IPS-18a (cell line): ENCODE measurements around the gene HNRNPC.
"Not testable (repeated sequence)": the region's sequence is repeated elsewhere in the genome, so short reads cannot be mapped to it uniquely, and the experiment has no call there.

Experiments
- H3K27ac ChIP-seq: one replicate; pipeline ENCODE4 v1.5.1; 2013; ENCODE audit warnings: low read length
- H3K27me3 ChIP-seq: one replicate; pipeline ENCODE4 v1.6.1; 2013; ENCODE audit warnings: mild to moderate bottlenecking, low read length; ENCODE audit not compliant: control insufficient read depth, insufficient read depth
- H3K36me3 ChIP-seq: one replicate; pipeline ENCODE4 v1.6.1; 2013; ENCODE audit warnings: low read depth, low read length; ENCODE audit not compliant: control insufficient read depth
- H3K4me1 ChIP-seq: one replicate; pipeline ENCODE4 v1.6.1; 2013; ENCODE audit warnings: low read depth, low read length; ENCODE audit not compliant: control insufficient read depth
- H3K4me3 ChIP-seq: one replicate; pipeline ENCODE4 v1.5.1; 2013; ENCODE audit warnings: low read length
- H3K9ac ChIP-seq: one replicate; pipeline ENCODE4 v1.6.1; 2013; ENCODE audit warnings: mild to moderate bottlenecking, low read length, moderate library complexity
- H3K9me3 ChIP-seq: one replicate; pipeline ENCODE4 v1.6.1; 2013; ENCODE audit warnings: low read depth, low read length; ENCODE audit not compliant: control insufficient read depth

Gene HNRNPC

DNA sequence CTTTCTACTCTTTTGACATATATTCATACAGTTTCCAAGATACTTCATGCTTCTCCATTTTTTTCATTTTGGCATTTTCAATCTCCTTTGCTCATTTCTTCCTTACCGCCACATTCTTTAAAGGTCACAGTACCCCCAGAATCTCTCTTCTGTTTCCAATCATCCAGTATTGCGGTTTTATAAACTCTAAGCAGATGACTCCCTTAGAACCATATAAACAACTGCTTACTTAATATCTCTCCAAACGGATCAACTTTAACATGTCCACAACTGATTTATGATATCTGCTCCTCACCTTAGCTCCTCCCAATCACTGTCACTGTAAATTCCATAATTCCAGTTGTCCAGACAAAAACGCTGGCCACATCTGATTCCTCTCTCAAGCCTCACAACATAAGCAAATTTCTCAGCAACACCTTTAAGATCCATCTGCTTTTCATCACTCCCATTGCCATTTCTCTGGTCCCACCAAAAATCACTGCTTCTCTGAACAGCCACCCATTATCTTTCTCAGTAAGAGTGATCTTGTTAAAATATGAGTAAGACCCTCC lies 49.6 kb downstream of the HNRNPC start:
- H3K27me3 ChIP-seq: no peaks in the 10 kb centered on the region
- no peak overlapping the region for H3K9ac ChIP-seq
- no peaks in the 10 kb centered on the region for H3K9me3 ChIP-seq
- no peak overlapping the region for H3K4me3 ChIP-seq
- no peak overlapping the region for H3K27ac ChIP-seq
- peaks cover 92% of the 10 kb centered on the region for H3K36me3 ChIP-seq
- no peaks in the 10 kb centered on the region for H3K4me1 ChIP-seq

DNA sequence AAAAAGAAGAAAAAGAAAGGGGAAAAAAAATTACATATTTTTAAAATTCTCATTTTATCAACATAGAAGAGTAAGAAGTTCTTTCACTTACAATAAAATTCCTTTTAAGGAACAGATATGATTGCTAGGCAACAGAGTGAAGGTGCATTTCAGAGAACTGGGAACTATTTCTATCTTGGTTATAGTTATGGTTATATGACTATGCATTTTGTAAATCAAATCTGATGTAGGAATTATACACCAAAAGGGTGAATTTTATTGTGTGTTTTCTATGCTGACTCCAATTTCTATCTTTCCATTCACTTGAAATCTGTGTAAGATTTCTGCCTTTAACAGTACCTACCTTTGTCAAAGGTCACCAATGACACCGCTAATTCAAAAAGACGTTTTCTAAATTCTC lies 50.1 kb downstream of the HNRNPC start:
- no peaks in the 10 kb centered on the region for H3K27me3 ChIP-seq
- no peaks in the 10 kb centered on the region for H3K4me1 ChIP-seq
- no peak overlapping the region for H3K4me3 ChIP-seq
- no peak overlapping the region for H3K27ac ChIP-seq
- H3K9me3 ChIP-seq: no peaks in the 10 kb centered on the region
- peaks cover 92% of the 10 kb centered on the region for H3K36me3 ChIP-seq
- no peak overlapping the region for H3K9ac ChIP-seq

DNA sequence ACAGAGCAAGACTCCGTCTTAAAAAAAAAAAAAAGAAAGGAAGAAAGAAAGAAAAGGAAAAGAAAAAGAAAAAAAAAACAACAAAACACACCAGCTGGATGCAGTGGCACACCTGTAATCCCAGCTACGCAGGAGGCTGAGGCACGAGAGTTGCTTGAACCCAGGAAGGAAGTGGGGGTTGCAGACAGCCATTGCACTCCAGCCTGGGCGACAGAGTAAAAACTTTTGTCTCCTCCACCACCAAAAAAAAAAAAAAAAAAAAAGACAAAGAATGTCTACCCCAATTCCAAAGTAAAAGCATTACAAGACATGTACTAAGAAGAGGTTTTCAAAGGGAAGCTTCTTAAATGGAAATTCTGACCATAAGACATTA lies 53.4 kb downstream of the HNRNPC start:
- Histone ChIP-seq H3K27me3 (no peaks in the 10 kb centered on the region), H3K36me3 (peaks cover 93% of the 10 kb centered on the region), H3K4me3 (no peak overlapping the region), H3K9ac (no peak overlapping the region), H3K9me3 (no peaks in the 10 kb centered on the region), H3K27ac (no peak overlapping the region), H3K4me1 (no peaks in the 10 kb centered on the region)

DNA sequence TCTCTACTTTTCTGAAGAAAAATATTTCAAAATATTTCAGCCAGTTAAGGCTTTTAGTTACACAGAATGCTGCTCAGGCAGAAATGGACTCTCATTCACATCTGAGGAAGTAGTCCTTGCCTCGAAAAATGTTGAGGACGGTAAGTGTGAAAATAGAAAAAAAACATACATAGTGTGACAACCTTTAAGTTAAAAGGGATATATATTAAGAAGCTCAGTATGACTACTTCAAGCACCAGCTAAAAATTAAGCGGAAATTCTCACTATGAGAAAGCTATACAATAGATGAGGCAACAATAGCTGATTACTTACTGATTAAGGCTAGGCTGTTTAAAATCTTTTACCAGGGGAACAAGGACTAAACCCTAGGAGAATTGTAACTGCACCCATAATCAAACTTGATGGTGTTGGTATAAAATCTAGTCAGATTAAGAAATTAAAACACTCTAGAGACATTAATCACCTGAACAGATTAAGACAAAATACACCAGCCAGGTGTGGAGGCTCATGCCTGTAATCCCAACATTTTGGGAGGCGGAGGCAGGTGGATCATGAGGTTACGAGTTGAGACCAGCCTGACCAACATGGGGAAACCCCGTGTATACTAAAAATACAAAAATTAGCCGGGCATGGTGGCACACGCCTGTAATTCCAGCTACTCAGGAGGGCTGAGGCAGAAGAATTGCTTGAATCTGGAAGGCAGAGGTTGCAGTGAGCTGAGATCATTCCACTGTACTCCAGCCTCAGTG lies 53.9 kb downstream of the HNRNPC start:
- Histone ChIP-seq H3K9me3 (no peaks in the 10 kb centered on the region), H3K4me3 (no peak overlapping the region), H3K36me3 (peaks cover 89% of the 10 kb centered on the region), H3K4me1 (no peaks in the 10 kb centered on the region), H3K27ac (no peak overlapping the region), H3K27me3 (no peaks in the 10 kb centered on the region), H3K9ac (no peak overlapping the region)

DNA sequence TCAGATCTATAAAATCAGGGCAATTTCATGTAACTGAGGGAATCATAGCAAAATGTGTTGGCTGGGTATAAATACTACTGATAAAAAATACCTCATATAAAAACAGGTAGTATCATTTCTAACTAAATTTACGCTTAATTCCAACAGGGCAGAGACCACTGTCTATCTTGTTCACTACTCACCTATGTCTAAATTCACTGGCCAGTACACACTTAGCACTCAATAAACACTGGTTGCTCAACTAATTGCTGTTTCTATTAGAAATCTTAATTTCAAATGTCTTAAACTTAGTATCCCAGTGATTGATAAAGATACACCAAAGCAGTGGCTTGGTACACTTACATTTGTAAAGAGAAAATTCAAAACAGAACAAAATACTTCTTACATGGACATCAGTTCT lies 55.6 kb downstream of the HNRNPC start:
- Histone ChIP-seq H3K4me1 (peaks cover 5% of the 10 kb centered on the region), H3K9ac (no peak overlapping the region), H3K27ac (no peak overlapping the region), H3K4me3 (no peak overlapping the region), H3K27me3 (no peaks in the 10 kb centered on the region), H3K9me3 (no peaks in the 10 kb centered on the region), H3K36me3 (peaks cover 93% of the 10 kb centered on the region)

DNA sequence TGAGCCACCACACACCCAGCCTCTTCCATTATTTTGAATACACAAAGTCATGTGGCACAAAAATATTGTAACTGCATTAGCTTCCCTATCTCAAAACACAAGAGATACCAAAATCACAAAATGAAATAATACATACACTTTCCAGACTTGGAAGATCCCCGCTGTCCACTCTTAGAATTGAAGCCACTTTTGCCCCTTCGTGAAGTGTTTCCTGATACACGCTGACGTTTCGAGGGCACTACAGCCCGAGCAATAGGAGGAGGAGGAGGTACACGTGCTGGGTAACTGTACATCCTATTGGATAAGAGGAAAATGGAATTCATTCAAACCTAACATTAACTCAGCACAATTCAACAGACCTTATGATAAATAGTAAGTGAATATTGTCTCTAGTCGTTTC lies 56.4 kb downstream of the HNRNPC start:
- not testable (repeated sequence) for H3K27ac ChIP-seq, H3K4me1 ChIP-seq, H3K27me3 ChIP-seq, H3K4me3 ChIP-seq, H3K9ac ChIP-seq, H3K9me3 ChIP-seq
- H3K36me3 ChIP-seq: peaks cover 96% of the 10 kb centered on the region

DNA sequence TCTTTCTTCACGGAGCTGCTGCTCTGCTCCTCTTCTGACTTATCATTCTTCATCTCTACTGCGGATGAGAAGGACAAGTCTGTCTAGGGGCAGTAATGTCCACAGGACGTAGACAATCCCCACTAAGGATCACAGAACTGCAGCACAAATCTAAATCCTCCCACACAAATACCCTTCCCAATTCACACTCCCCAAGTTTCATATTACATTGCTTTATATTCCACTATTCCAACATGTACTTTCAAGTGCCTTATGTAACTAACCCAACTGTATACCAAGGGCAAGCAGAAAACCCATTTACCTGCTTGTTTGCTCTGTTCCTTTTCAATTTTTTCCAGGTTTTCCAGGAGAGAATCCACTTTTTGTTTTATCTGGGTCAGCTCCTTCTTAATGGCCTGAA lies 57.7 kb downstream of the HNRNPC start:
- Histone ChIP-seq H3K27ac (no peak overlapping the region), H3K4me3 (no peak overlapping the region), H3K27me3 (no peaks in the 10 kb centered on the region), H3K9me3 (no peaks in the 10 kb centered on the region), H3K36me3 (peaks cover 96% of the 10 kb centered on the region), H3K4me1 (peaks cover 16% of the 10 kb centered on the region), H3K9ac (no peak overlapping the region)

DNA sequence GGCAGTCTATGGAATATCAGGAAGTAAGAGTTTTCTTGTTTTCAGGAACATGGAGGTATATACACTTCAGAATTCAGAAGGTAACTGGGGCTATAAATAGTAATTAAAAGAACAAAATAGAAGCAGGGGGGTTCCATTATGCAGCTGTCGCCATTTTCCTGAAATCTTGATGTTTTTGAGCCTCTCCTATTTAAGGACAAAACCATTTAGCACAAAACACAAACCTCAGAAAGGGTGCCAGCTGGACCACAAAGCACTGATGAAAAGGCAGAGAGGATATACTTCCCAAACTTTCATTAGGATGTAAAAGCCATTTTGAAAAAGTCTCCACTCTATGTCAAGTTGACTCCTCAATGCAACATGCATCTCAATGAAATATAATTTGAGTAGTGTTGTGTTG lies 59.2 kb downstream of the HNRNPC start:
- Histone ChIP-seq H3K9ac (no peak overlapping the region), H3K36me3 (peaks cover 81% of the 10 kb centered on the region)

DNA sequence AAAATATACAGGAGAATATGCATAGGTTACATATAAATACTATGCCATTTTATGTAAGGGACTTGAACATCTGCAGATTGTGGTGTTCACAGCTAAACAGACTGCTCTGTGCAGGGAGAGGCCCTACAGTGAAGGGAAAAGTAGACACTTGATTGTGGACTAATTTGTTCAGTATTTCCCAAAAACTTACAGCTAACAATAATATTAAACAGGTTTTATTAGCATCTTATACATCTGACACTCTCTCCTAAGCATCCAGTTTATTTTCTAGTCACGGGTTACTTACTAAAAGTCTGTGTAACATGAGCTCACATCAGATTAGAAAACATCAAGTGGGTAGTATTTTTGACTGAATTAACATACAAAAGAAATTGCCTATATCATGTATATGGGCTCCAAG lies 60.1 kb downstream of the HNRNPC start:
- H3K27ac ChIP-seq: no peak overlapping the region
- peaks cover 19% of the 10 kb centered on the region for H3K4me1 ChIP-seq
- H3K36me3 ChIP-seq: peaks cover 73% of the 10 kb centered on the region

More for the DNA sequence above, 59.2 kb downstream of the HNRNPC start:
- Histone ChIP-seq H3K4me1 (peaks cover 16% of the 10 kb centered on the region), H3K27me3 (no peaks in the 10 kb centered on the region), H3K27ac (no peak overlapping the region), H3K4me3 (no peak overlapping the region), H3K9me3 (no peaks in the 10 kb centered on the region)

DNA sequence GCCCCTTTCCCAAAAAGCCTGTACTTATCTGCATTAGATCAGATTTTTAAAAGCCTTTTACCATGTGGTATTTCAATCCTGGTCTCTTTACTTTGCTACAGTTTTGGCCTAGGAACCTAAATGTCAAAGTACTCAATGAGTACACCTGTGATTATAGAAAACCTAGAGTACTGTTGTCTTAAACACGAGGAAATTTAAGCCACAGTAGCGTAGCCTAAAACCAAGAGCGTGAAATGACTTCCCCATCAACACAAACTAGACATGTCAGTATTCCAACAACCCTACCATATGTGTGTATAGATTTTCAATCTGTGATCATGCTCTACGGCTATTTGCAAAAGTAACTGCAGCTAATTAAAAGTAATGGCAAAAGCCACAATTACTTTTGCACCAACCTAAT lies 60.7 kb downstream of the HNRNPC start:
- Histone ChIP-seq H3K27ac (no peak overlapping the region), H3K4me3 (no peak overlapping the region), H3K27me3 (no peaks in the 10 kb centered on the region), H3K9me3 (no peaks in the 10 kb centered on the region), H3K4me1 (peaks cover 25% of the 10 kb centered on the region), H3K36me3 (peaks cover 66% of the 10 kb centered on the region), H3K9ac (no peak overlapping the region)

More for the DNA sequence above, 60.1 kb downstream of the HNRNPC start:
- Histone ChIP-seq H3K9me3 (no peaks in the 10 kb centered on the region), H3K27me3 (no peaks in the 10 kb centered on the region), H3K9ac (no peak overlapping the region), H3K4me3 (no peak overlapping the region)

DNA sequence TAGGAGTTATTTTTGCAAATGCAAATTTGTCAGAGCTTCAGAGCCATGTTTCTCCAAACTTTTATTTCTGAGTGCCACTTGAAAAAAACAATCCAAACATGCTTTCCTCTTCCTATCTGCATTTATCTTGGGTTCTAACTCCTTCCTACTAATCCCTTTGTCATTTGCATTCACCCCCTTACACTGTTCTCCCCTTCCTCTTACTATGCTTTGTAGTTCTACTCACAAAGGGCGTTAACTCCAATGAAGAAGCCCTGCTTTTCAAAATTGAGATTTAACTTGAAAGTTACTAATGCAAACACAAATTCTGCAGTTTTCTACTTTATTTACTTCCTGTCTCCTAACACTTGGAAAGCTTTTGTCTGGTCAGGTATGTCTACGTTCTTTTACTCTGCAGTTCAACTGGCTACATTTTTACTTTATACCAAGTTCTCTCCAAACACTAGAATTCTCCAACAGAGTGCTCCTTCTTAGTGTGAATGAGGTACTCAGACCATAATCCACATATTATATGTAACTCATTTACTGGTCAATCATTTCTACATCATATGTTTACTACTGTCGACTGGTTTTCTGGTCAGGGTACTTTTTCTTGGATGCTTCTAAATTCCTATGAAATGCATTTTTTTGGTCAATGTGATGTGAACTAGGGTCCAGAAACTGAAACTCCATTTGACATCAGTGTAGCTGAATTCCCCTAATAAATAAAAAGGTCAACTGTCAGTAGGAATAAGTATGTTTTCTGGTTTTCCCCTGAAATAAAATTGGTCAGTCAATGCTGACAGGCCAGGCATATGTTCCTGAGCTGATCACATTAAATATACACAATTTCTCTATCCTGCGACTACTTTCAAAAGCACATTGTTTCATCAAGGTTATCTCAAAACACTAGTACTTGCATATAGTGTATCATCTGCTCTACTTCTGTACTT lies 62.2 kb downstream of the HNRNPC start:
- no peaks in the 10 kb centered on the region for H3K27me3 ChIP-seq
- no peak overlapping the region for H3K4me3 ChIP-seq
- H3K36me3 ChIP-seq: peaks cover 51% of the 10 kb centered on the region
- H3K9me3 ChIP-seq: no peaks in the 10 kb centered on the region
- no peak overlapping the region for H3K9ac ChIP-seq
- H3K4me1 ChIP-seq: peaks cover 26% of the 10 kb centered on the region
- no peak overlapping the region for H3K27ac ChIP-seq
